Peyer's patch (tissue), 4 donors: ENCODE results near the gene ELK4. TPM values are rescaled to one million over a fixed set of nuclear protein-coding genes. Genes with fewer than 3 reads are reported as not detected.

Experiments used
- DNase-seq, 3 donors: peaks; one replicate each; pipeline ENCODE4 v3.0.0-alpha.2; 2017 to 2019
- H3K27ac ChIP-seq, 4 donors: fragments of 200-600 bp; sonication (generic); one replicate each; pipeline ENCODE4 v1.5.1; 2016 to 2019
- H3K27me3 ChIP-seq, 2 donors: fragments of 200-600 bp; sonication (generic); one replicate each; pipeline ENCODE4 v1.5.1; 2019
- H3K36me3 ChIP-seq, 3 donors: fragments of 200-600 bp; sonication (generic); one replicate each; pipeline ENCODE4 v1.5.1; 2016 to 2019
- H3K4me1 ChIP-seq, 4 donors: fragments of 200-600 bp; sonication (generic); one replicate each; pipeline ENCODE4 v1.5.1; 2016 to 2019
- H3K4me3 ChIP-seq, 4 donors: fragments of 200-600 bp; sonication (generic); 1 replicate in 3 of 4; 2 replicates in 1 of 4; pipeline ENCODE4 v1.5.1; 2016 to 2019; ENCODE audit warnings: mild to moderate bottlenecking in 1 of 4
- H3K9me3 ChIP-seq, 4 donors: fragments of 200-600 bp; sonication (generic); one replicate each; pipeline ENCODE4 v1.5.1; 2016 to 2019; ENCODE audit warnings: mild to moderate bottlenecking in 1 of 4
- CTCF ChIP-seq, 6 experiments: fragments of 450-650 bp in 4 of 6; fragments of 200-600 bp in 2 of 6; sonication (generic) in 1 of 6; IDR thresholded peaks; one replicate each; pipeline ENCODE4 v1.5.1; 2017 to 2019; ENCODE audit warnings: antibody characterized with exemption in 6 of 6, mild to moderate bottlenecking in 3 of 6, moderate library complexity in 1 of 6
- POLR2A ChIP-seq, 2 donors: fragments of 450-650 bp; IDR thresholded peaks; one replicate each; pipeline ENCODE4 v1.5.1; 2017; ENCODE audit warnings: antibody characterized with exemption in 2 of 2, mild to moderate bottlenecking in 2 of 2, moderate library complexity in 2 of 2
- total RNA-seq, 4 donors: library from RNA; depleted of rRNA; stranded (reverse); fragments of >200 nt; gene quantifications; one replicate each; pipeline ENCODE4 v1.1.0, GENCODE V29; 2016

Gene ELK4
- total RNA-seq, 4 donors from 2014 or later = 16.6 to 66.8 (median 23.7) TPM

- Histone ChIP-seq H3K4me1 (peaks cover 0 to 20% (median 9%) of the 10 kb centered on the region in 4 donors), H3K27ac (peak overlapping the region; percentile 97 to 100 (median 98)), H3K27me3 (no peaks in the 10 kb centered on the region), H3K36me3 (no peaks in the 10 kb centered on the region), H3K4me3 (peak overlapping the region; percentile 74 to 95 (median 80)), H3K9me3 (no peaks in the 10 kb centered on the region)
- TF ChIP-seq POLR2A (IDR thresholded peaks at IDR 0.05) (no peak), CTCF (IDR thresholded peaks at IDR 0.05) (no peak)
- no peak for DNase-seq
These were observed 1.2 kb downstream of the ELK4 start for GRCh38 chr1:205630651-205631009.

- Histone ChIP-seq H3K4me3 (peak overlapping the region; percentile 74 to 95 (median 80)), H3K36me3 (no peaks in the 10 kb centered on the region), H3K4me1 (peaks cover 0 to 20% (median 9%) of the 10 kb centered on the region in 4 donors), H3K9me3 (no peaks in the 10 kb centered on the region), H3K27ac (peak overlapping the region; percentile 97 to 100 (median 98)), H3K27me3 (no peaks in the 10 kb centered on the region)
- no peak for DNase-seq
- TF ChIP-seq POLR2A (IDR thresholded peaks at IDR 0.05) (no peak), CTCF (IDR thresholded peaks at IDR 0.05) (no peak)
These were observed 1.6 kb downstream of the ELK4 start for GRCh38 chr1:205630241-205630640.

GRCh38 chr1:205629751-205630150, 2.1 kb downstream of the ELK4 start:
- TF ChIP-seq POLR2A (IDR thresholded peaks at IDR 0.05) (no peak), CTCF (IDR thresholded peaks at IDR 0.05) (no peak)
- Histone ChIP-seq H3K9me3 (no peaks in the 10 kb centered on the region), H3K27me3 (no peaks in the 10 kb centered on the region), H3K36me3 (no peaks in the 10 kb centered on the region), H3K4me3 (peak overlapping the region in 2 of 4 donors; percentile 74 to 79), H3K4me1 (peaks cover 0 to 20% (median 9%) of the 10 kb centered on the region in 4 donors), H3K27ac (peak overlapping the region in 3 of 4 donors; percentile 97 to 98 (median 97))
- DNase-seq = no peak

GRCh38 chr1:205627956-205628355, 3.9 kb downstream of the ELK4 start:
- H3K27me3 ChIP-seq = no peaks in the 10 kb centered on the region
- no peaks in the 10 kb centered on the region for H3K9me3 ChIP-seq
- peaks cover 0 to 8% (median 0%) of the 10 kb centered on the region in 3 donors for H3K36me3 ChIP-seq
- TF ChIP-seq CTCF (IDR thresholded peaks at IDR 0.05) (no peak), POLR2A (IDR thresholded peaks at IDR 0.05) (no peak)
- peaks cover 0 to 20% (median 9%) of the 10 kb centered on the region in 4 donors for H3K4me1 ChIP-seq
- H3K4me3 ChIP-seq = no peak overlapping the region
- DNase-seq = no peak
- H3K27ac ChIP-seq = peak overlapping the region in 1 of 4 donors; percentile 35

GRCh38 chr1:205626216-205626615, 5.6 kb downstream of the ELK4 start:
- peaks cover 0 to 13% (median 4%) of the 10 kb centered on the region in 4 donors for H3K4me1 ChIP-seq

More at GRCh38 chr1:205626216-205626615, 5.6 kb downstream of the ELK4 start:
- Histone ChIP-seq H3K36me3 (peaks cover 0 to 25% (median 0%) of the 10 kb centered on the region in 3 donors), H3K27ac (peak overlapping the region in 2 of 4 donors; percentile 8 to 47), H3K9me3 (no peaks in the 10 kb centered on the region), H3K27me3 (no peaks in the 10 kb centered on the region), H3K4me3 (no peak overlapping the region)
- TF ChIP-seq POLR2A (IDR thresholded peaks at IDR 0.05) (no peak), CTCF (IDR thresholded peaks at IDR 0.05) (no peak)
- DNase-seq = no peak
